Transverse colon (tissue), 4 donors: ENCODE data around the gene BDKRB1. TPM values are rescaled to one million over a fixed set of nuclear protein-coding genes. Genes with fewer than 3 reads are reported as not detected.
A peak's percentile ranks its signal among the peaks of the same experiment; 100 is the strongest.

Experiments used
- DNase-seq: peaks from one replicate; pipeline ENCODE4 v3.0.0-alpha.2; 2019
- H3K27ac ChIP-seq, 4 donors: fragments of 200-600 bp; sonication (generic); 2 replicates each; pipeline ENCODE4 v1.5.1; 2016 to 2018; ENCODE audit warnings: inconsistent platforms in 4 of 4
- H3K27me3 ChIP-seq: fragments of 200-600 bp; sonication (generic); 2 replicates; pipeline ENCODE4 v1.5.1; 2017; ENCODE audit warnings: inconsistent platforms
- H3K36me3 ChIP-seq, 4 donors: fragments of 200-600 bp; sonication (generic); 2 replicates each; pipeline ENCODE4 v1.5.1; 2017 to 2019; ENCODE audit warnings: inconsistent platforms in 4 of 4
- H3K4me1 ChIP-seq, 4 donors: fragments of 200-600 bp; sonication (generic); 2 replicates each; pipeline ENCODE4 v1.5.1; 2017 to 2020; ENCODE audit warnings: inconsistent platforms in 4 of 4
- H3K4me3 ChIP-seq, 4 donors: fragments of 200-600 bp; sonication (generic); 1 replicate in 1 of 4; 2 replicates in 3 of 4; pipeline versions ENCODE4 v1.5.1 to v1.6.1; 2017 to 2019; ENCODE audit warnings: inconsistent platforms in 4 of 4
- H3K9me3 ChIP-seq, 2 donors: fragments of 200-600 bp; sonication (generic); 2 replicates each; pipeline ENCODE4 v1.5.1; 2017 to 2019; ENCODE audit warnings: inconsistent platforms in 2 of 2
- EP300 ChIP-seq: sonication (generic); formaldehyde crosslinking; IDR thresholded peaks from one replicate; pipeline ENCODE4 v1.6.1; 2017; ENCODE audit warnings: antibody characterized with exemption, low read depth
- POLR2A ChIP-seq: fragments of 450-650 bp; IDR thresholded peaks from one replicate; pipeline ENCODE4 v1.6.1; 2016; ENCODE audit warnings: antibody characterized with exemption, mild to moderate bottlenecking, moderate library complexity
- POLR2AphosphoS5 ChIP-seq, 3 donors: sonication (generic); formaldehyde crosslinking; IDR thresholded peaks; one replicate each; pipeline ENCODE4 v1.6.1; 2016; ENCODE audit warnings: antibody characterized with exemption in 3 of 3
- WGBS, 2 donors: methylation state at CpG; one replicate each; pipeline ENCODE4 v1.1.5; 2018; ENCODE audit warnings: low coverage in 1 of 2; 5-methylcytosine and 5-hydroxymethylcytosine counted together
- in situ Hi-C, 4 donors: fragments of 200-750 bp; cut with MboI; loops; one replicate each; pipeline versions ENCODE4 v1.15.0 to v1.15.1; 2017; ENCODE audit warnings: low sequenced_read_pairs in 3 of 4, low pct_ligation_motif_present in 1 of 4, low pct_unique_long_range_greater_than_20kb in 1 of 4
- intact Hi-C: fragments of 100-400 bp; cut with DNase I; formaldehyde crosslinking; loops from one replicate; pipeline ENCODE4 v1.15.1; 2023; ENCODE audit warnings: low total_unique reads
- total RNA-seq, 4 donors: library from RNA; depleted of rRNA; stranded (reverse); fragments of >200 nt; gene quantifications; one replicate each; pipeline ENCODE4 v1.1.0, GENCODE V29; 2016
- TF ChIP-seq, protein P1 (sequence below), 5 experiments: fragments of 200-600 bp in 3 of 5; fragments of 450-650 bp in 2 of 5; sonication (generic) in 3 of 5; IDR thresholded peaks; 1 replicate in 2 of 5; 2 replicates in 3 of 5; pipeline ENCODE4 v1.5.1; 2016 to 2017; ENCODE audit warnings: antibody characterized with exemption in 5 of 5, inconsistent platforms in 3 of 5, mild to moderate bottlenecking in 2 of 5, moderate library complexity in 1 of 5

Gene BDKRB1
- total RNA-seq, 4 donors from 2014 or later = 1.1 to 4.4 (median 2.3) TPM

DNA sequence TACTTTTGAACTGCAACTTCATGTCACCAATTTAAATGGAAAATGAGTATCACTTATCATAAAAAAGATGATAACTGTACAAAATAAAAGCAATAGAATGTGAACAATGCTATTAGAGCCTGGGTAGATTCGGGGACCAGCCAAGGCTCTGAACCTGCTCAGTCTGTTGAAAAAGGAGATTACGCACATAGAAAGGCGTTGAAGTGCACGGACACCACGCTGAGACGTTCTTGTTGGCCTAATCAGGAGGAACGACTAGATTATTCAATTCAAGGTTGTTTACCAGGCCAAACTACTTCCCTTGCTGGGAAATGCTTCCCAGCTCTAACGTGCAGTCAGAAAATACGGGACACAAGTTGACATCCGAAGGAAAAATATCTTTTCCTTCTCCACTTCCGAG lies 23.5 kb upstream of the BDKRB1 start:
- WGBS, 2 donors = 82 to 94% methylated on average over 11 of the region's 11 CpGs
- H3K4me1 ChIP-seq = peaks cover 0 to 10% (median 7%) of the 10 kb centered on the region in 4 donors
- no peaks in the 10 kb centered on the region for H3K9me3 ChIP-seq
- no peak overlapping the region for H3K27ac ChIP-seq
- H3K4me3 ChIP-seq = no peak overlapping the region
- H3K36me3 ChIP-seq = no peaks in the 10 kb centered on the region
- in situ Hi-C loops = no loop called here
- H3K27me3 ChIP-seq = no peaks in the 10 kb centered on the region
- intact Hi-C loops = no loop called here
- no peak for DNase-seq
- TF ChIP-seq POLR2A (no peak), EP300 (no peak), POLR2AphosphoS5 (IDR thresholded peaks at IDR 0.05) (no peak)
- TF ChIP-seq, protein P1, sequence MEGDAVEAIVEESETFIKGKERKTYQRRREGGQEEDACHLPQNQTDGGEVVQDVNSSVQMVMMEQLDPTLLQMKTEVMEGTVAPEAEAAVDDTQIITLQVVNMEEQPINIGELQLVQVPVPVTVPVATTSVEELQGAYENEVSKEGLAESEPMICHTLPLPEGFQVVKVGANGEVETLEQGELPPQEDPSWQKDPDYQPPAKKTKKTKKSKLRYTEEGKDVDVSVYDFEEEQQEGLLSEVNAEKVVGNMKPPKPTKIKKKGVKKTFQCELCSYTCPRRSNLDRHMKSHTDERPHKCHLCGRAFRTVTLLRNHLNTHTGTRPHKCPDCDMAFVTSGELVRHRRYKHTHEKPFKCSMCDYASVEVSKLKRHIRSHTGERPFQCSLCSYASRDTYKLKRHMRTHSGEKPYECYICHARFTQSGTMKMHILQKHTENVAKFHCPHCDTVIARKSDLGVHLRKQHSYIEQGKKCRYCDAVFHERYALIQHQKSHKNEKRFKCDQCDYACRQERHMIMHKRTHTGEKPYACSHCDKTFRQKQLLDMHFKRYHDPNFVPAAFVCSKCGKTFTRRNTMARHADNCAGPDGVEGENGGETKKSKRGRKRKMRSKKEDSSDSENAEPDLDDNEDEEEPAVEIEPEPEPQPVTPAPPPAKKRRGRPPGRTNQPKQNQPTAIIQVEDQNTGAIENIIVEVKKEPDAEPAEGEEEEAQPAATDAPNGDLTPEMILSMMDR (IDR thresholded peaks at IDR 0.05) = no peak

DNA sequence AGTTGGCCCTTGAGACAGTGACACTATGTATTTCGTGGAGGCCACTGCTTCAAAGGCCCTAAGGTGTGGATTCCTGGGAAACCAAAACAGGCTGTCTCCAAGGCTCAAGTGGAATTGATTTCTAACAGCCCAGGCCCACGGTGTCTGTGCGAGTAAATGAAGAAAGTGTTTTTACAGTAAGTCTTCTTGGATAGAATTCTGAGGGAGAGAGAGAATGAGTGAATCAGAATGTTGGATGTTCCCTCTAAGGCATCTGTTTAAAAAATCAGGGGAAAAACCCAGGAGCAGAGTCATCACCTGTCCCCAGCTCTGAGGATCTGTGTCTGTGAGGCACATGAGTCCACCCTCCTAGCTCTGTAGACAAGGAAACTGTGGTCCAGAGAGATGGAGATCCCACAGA lies 22.3 kb upstream of the BDKRB1 start:
- peak overlapping the region in 3 of 4 donors; percentile 2 to 69 (median 61) for H3K27ac ChIP-seq
- 70 to 80% methylated on average over 3 of the region's 3 CpGs for WGBS, 2 donors
- no peak for DNase-seq
- no peaks in the 10 kb centered on the region for H3K9me3 ChIP-seq
- TF ChIP-seq EP300 = no peak
- no peak for TF ChIP-seq POLR2A
- TF ChIP-seq, protein P1 (IDR thresholded peaks at IDR 0.05) = no peak
- TF ChIP-seq POLR2AphosphoS5 (IDR thresholded peaks at IDR 0.05) = no peak
- H3K4me3 ChIP-seq = no peak overlapping the region
- in situ Hi-C loops (no loop called here), intact Hi-C loops (no loop called here)
- H3K36me3 ChIP-seq = no peaks in the 10 kb centered on the region
- H3K4me1 ChIP-seq = peaks cover 0 to 11% (median 7%) of the 10 kb centered on the region in 4 donors
- H3K27me3 ChIP-seq = no peaks in the 10 kb centered on the region

DNA sequence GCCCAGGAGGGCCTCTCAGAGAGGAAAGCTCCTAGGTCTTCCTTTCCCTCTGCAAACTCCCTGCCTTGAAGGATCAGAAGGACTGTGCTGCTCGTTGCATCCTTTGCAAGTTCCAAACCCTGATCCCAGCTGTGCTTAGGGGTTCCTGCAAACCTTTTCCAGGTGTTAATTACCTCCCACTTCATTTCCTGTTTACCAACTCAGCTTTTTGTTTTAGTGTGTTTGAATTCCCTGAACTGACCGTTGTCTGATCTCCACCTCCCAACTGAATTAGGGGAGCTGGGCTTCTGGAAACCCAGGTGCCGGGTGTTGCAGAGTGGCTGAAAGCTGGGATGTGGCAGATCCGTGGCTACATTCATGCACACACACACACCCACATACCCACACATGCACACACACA lies 20.6 kb upstream of the BDKRB1 start:
- intact Hi-C loops = no loop called here
- Histone ChIP-seq H3K4me3 (no peak overlapping the region), H3K27ac (no peak overlapping the region), H3K9me3 (no peaks in the 10 kb centered on the region), H3K36me3 (no peaks in the 10 kb centered on the region), H3K4me1 (peaks cover 3 to 26% (median 13%) of the 10 kb centered on the region in 4 donors), H3K27me3 (no peaks in the 10 kb centered on the region)
- no peak for DNase-seq
- in situ Hi-C loops = no loop called here
- TF ChIP-seq POLR2AphosphoS5 (IDR thresholded peaks at IDR 0.05) (no peak), EP300 (no peak)
- TF ChIP-seq, protein P1 (IDR thresholded peaks at IDR 0.05) = no peak
- WGBS, 2 donors = 23 to 45% methylated on average over 1 to 4 of the region's 4 CpGs

DNA sequence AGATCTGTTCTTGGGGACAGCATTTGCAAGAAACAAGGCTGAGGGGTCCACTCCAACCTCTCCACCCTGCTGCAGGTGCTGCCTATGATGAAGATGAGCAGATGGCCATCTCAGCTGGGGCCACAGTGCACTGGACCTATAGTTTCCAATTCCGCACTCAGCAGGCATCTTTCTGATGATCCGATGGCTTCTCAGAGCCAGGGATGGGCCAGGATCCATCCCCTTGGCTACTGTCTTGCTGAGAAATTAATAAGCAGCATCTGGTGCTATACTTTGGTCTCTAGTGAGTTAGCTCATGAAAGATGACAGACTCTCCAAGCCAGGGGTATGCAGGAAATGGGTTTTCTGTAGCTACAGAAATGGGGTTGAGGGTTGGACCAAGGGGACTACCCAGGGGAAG lies 18.4 kb upstream of the BDKRB1 start:
- no peaks in the 10 kb centered on the region for H3K27me3 ChIP-seq
- DNase-seq = no peak
- H3K4me3 ChIP-seq = no peak overlapping the region
- H3K9me3 ChIP-seq = no peaks in the 10 kb centered on the region
- in situ Hi-C loops = no loop called here
- no peak for TF ChIP-seq EP300
- no peak for TF ChIP-seq POLR2AphosphoS5 (IDR thresholded peaks at IDR 0.05)
- TF ChIP-seq, protein P1 (IDR thresholded peaks at IDR 0.05) = no peak
- no peak for TF ChIP-seq POLR2A
- peaks cover 3 to 26% (median 13%) of the 10 kb centered on the region in 4 donors for H3K4me1 ChIP-seq
- WGBS, 2 donors = 93% methylated on average over 2 of the region's 2 CpGs; no CpG with 5 or more reads in 1 of the 2 donors
- H3K27ac ChIP-seq = no peak overlapping the region
- intact Hi-C loops = no loop called here
- no peaks in the 10 kb centered on the region for H3K36me3 ChIP-seq
